ENCODE data around the gene STK10.

STK10 gene

GRCh38 chr5:172110921-172111851 lies 76.8 kb downstream of the STK10 start:
- DNase-seq (ENCODE audit: low read depth), result peak; percentile 96
- no peak for TF ChIP-seq CTCF (IDR thresholded peaks at IDR 0.05; ENCODE audit: insufficient read depth, low read depth, low read length, missing control alignments)
- H3K4me3 ChIP-seq (ENCODE audit: low read depth, low read length), result peak overlapping the region; percentile 42

GRCh38 chr5:172110260-172110815 lies 77.7 kb downstream of the STK10 start:
- H3K4me3 ChIP-seq (ENCODE audit: low read depth, low read length), result no peak overlapping the region
- no peak for TF ChIP-seq CTCF (IDR thresholded peaks at IDR 0.05; ENCODE audit: insufficient read depth, low read depth, low read length, missing control alignments)
- no peak for DNase-seq (ENCODE audit: low read depth)

- H3K4me3 ChIP-seq (ENCODE audit: low read depth, low read length), result no peak overlapping the region
- DNase-seq (ENCODE audit: low read depth), result no peak
- TF ChIP-seq CTCF (IDR thresholded peaks at IDR 0.05; ENCODE audit: insufficient read depth, low read depth, low read length, missing control alignments), result no peak
These were observed 78.3 kb downstream of the STK10 start for GRCh38 chr5:172109749-172110148.

- DNase-seq (ENCODE audit: low read depth), result no peak
- H3K4me3 ChIP-seq (ENCODE audit: low read depth, low read length), result no peak overlapping the region
- no peak for TF ChIP-seq CTCF (IDR thresholded peaks at IDR 0.05; ENCODE audit: insufficient read depth, low read depth, low read length, missing control alignments)
These were observed 80.5 kb downstream of the STK10 start for GRCh38 chr5:172107571-172107970.

- DNase-seq (ENCODE audit: low read depth), result peak; percentile 48
- TF ChIP-seq CTCF (IDR thresholded peaks at IDR 0.05; ENCODE audit: insufficient read depth, low read depth, low read length, missing control alignments), result peak; percentile 94
- H3K4me3 ChIP-seq (ENCODE audit: low read depth, low read length), result no peak overlapping the region
These were observed 81.3 kb downstream of the STK10 start for GRCh38 chr5:172106511-172107356.

GRCh38 chr5:172105811-172106210 lies 82.2 kb downstream of the STK10 start:
- DNase-seq (ENCODE audit: low read depth), result no peak
- no peak overlapping the region for H3K4me3 ChIP-seq (ENCODE audit: low read depth, low read length)
- no peak for TF ChIP-seq CTCF (IDR thresholded peaks at IDR 0.05; ENCODE audit: insufficient read depth, low read depth, low read length, missing control alignments)

Data from GM12865 (cell line).